GM23338 (cell line): ENCODE results near the gene CPE. TPM values are rescaled to one million over a fixed set of nuclear protein-coding genes. Genes with fewer than 3 reads are reported as not detected.
A peak's percentile ranks its signal among the peaks of the same experiment; 100 is the strongest.

Experiments used
- ATAC-seq: fragments of 200-7000 bp; cut with Tn5 transposase; 3 replicates; pipeline ENCODE4 v1.9.1; 2020
- DNase-seq: peaks from one replicate; pipeline ENCODE4 v3.0.0-alpha.2; 2015; ENCODE audit warnings: low spot score
- H2AFZ ChIP-seq: fragments of 200-600 bp; sonication (generic); 2 replicates; pipeline ENCODE4 v1.8.0; 2016; ENCODE audit warnings: antibody characterized with exemption, mild to moderate bottlenecking, moderate library complexity
- H3F3A ChIP-seq: fragments of 200-600 bp; sonication (generic); replicated peaks from 2 replicates; pipeline ENCODE4 v1.8.0; 2017; ENCODE audit warnings: antibody characterized with exemption, mixed run types, low read depth
- H3K27ac ChIP-seq: fragments of 200-600 bp; sonication (generic); 2 replicates; pipeline ENCODE4 v1.6.1; 2016; ENCODE audit warnings: low read depth
- H3K27me3 ChIP-seq: fragments of 200-600 bp; sonication (generic); 2 replicates; pipeline ENCODE4 v1.8.0; 2016; ENCODE audit warnings: mild to moderate bottlenecking, mixed run types, moderate library complexity; ENCODE audit not compliant: insufficient read depth
- H3K36me3 ChIP-seq: fragments of 200-600 bp; sonication (generic); 2 replicates; pipeline ENCODE4 v1.8.0; 2016; ENCODE audit warnings: mild to moderate bottlenecking; ENCODE audit not compliant: insufficient read depth
- H3K4me1 ChIP-seq: fragments of 200-600 bp; sonication (generic); 2 replicates; pipeline ENCODE4 v1.8.0; 2016; ENCODE audit warnings: mild to moderate bottlenecking, moderate library complexity; ENCODE audit not compliant: insufficient read depth
- H3K4me2 ChIP-seq: fragments of 200-600 bp; sonication (generic); 2 replicates; pipeline ENCODE4 v1.7.1; 2017; ENCODE audit warnings: mixed run types
- H3K4me3 ChIP-seq: fragments of 200-600 bp; sonication (generic); 2 replicates; pipeline ENCODE4 v1.6.1; 2016; ENCODE audit warnings: mixed run types
- H3K79me2 ChIP-seq: fragments of 200-600 bp; sonication (generic); replicated peaks from 2 replicates; pipeline ENCODE4 v1.8.0; 2017; ENCODE audit warnings: mild to moderate bottlenecking; ENCODE audit not compliant: insufficient read depth
- H3K9me2 ChIP-seq: fragments of 200-600 bp; sonication (generic); 2 replicates; pipeline ENCODE4 v1.8.0; 2017; ENCODE audit not compliant: insufficient read depth
- H4K20me1 ChIP-seq: fragments of 200-600 bp; sonication (generic); replicated peaks from 2 replicates; pipeline ENCODE4 v1.8.0; 2017; ENCODE audit warnings: mild to moderate bottlenecking; ENCODE audit not compliant: insufficient read depth
- H3K27ac Mint-ChIP-seq: 2 replicates; pipeline ENCODE4 v1.8.0; 2020; ENCODE audit warnings: inconsistent platforms, mild to moderate bottlenecking, moderate library complexity, mixed read lengths
- H3K27me3 Mint-ChIP-seq: 3 replicates; pipeline ENCODE4 v1.8.0; 2022; ENCODE audit warnings: low read depth, mild to moderate bottlenecking, moderate library complexity, mixed read lengths, inconsistent platforms; ENCODE audit not compliant: insufficient read depth, poor library complexity
- H3K36me3 Mint-ChIP-seq: 3 replicates; pipeline ENCODE4 v1.8.0; 2021; ENCODE audit warnings: low read depth, mild to moderate bottlenecking, inconsistent platforms, moderate library complexity, mixed read lengths
- H3K4me1 Mint-ChIP-seq: 3 replicates; pipeline ENCODE4 v1.8.0; 2020; ENCODE audit warnings: mild to moderate bottlenecking, inconsistent platforms, mixed read lengths
- H3K4me3 Mint-ChIP-seq: 3 replicates; pipeline ENCODE4 v1.8.0; 2021; ENCODE audit warnings: moderate library complexity, mild to moderate bottlenecking, inconsistent platforms, mixed read lengths
- H3K9me3 Mint-ChIP-seq: 3 replicates; pipeline ENCODE4 v1.8.0; 2020; ENCODE audit warnings: moderate library complexity, mild to moderate bottlenecking, inconsistent platforms, mixed read lengths
- CTCF ChIP-seq, 2 experiments: fragments of 200-600 bp in 1 of 2; sonication (generic) in 1 of 2; conservative IDR thresholded peaks; 2 replicates each; pipeline versions ENCODE4 v1.5.1 to v1.6.1; 2016 to 2017; ENCODE audit warnings: antibody characterized with exemption in 2 of 2, low read depth in 2 of 2, mild to moderate bottlenecking in 2 of 2, moderate library complexity in 1 of 2
- EZH2phosphoT487 ChIP-seq: fragments of 200-600 bp; sonication (generic); IDR thresholded peaks from one replicate; pipeline ENCODE4 v1.8.1; 2018; ENCODE audit warnings: antibody characterized with exemption; ENCODE audit not compliant: unreplicated experiment
- NANOG ChIP-seq: IDR thresholded peaks from 2 replicates; pipeline ENCODE4 v1.6.1; 2016; ENCODE audit warnings: antibody characterized with exemption, borderline replicate concordance
- POLR2AphosphoS5 ChIP-seq: IDR thresholded peaks from 2 replicates; pipeline ENCODE4 v1.6.1; 2016; ENCODE audit warnings: antibody characterized with exemption, low read depth
- REST ChIP-seq: IDR thresholded peaks from one replicate; pipeline ENCODE4 v1.6.1; 2018; ENCODE audit warnings: antibody characterized with exemption; ENCODE audit not compliant: unreplicated experiment
- ZNF114 ChIP-seq: fragments of 250-450 bp; sonication (Bioruptor Pico); IDR thresholded peaks from 2 replicates; pipeline ENCODE4 v1.5.0; 2020; ENCODE audit warnings: mild to moderate bottlenecking, moderate library complexity
- polyA plus RNA-seq: library from polyadenylated mRNA; unstranded; fragments of >200 nt; fragmentation: Nextera tagmentation; extraction: Ambion mirVana; gene quantifications from 2 replicates; pipeline ENCODE4 v1.2.1, GENCODE V29; 2016
- total RNA-seq: library from RNA; depleted of rRNA; stranded (reverse); fragments of >200 nt; shearing (Covaris generic); gene quantifications from 2 replicates; pipeline ENCODE4 v1.2.3, GENCODE V29; 2014

CPE gene
- total and polyA plus RNA-seq, 2 experiments from 2014 or later, result 10.3 to 16.5 TPM

GRCh38 chr4:165402375-165402774, 23.6 kb downstream of the CPE start (continued):
- TF ChIP-seq CTCF (conservative IDR thresholded peaks at IDR 0.05; ENCODE audit: low read depth in 2 of 2) (no peak), POLR2AphosphoS5 (no peak)

- no peaks in the 10 kb centered on the region for H4K20me1 ChIP-seq
- Mint-ChIP-seq H3K27me3 (peaks cover under 1% of the 10 kb centered on the region), H3K4me1 (peaks cover 8% of the 10 kb centered on the region; the same call in 2 of the 3 replicates), H3K4me3 (no peak overlapping the region), H3K9me3 (no peaks in the 10 kb centered on the region), H3K27ac (no peak overlapping the region), H3K36me3 (no peaks in the 10 kb centered on the region)
- H3K4me3 ChIP-seq, result no peak overlapping the region
- H3K27ac ChIP-seq, result no peak overlapping the region
- H3K4me1 ChIP-seq, result no peaks in the 10 kb centered on the region; the same call in 1 of the 2 replicates
- H3K4me2 ChIP-seq, result no peak overlapping the region
- TF ChIP-seq NANOG (no peak), EZH2phosphoT487 (no peak), ZNF114 (CRISPR knock-in tag) (no peak), REST (no peak)
- no peaks in the 10 kb centered on the region for H3K27me3 ChIP-seq
- ATAC-seq, result no peak
- no peaks in the 10 kb centered on the region for H3F3A ChIP-seq
- peaks cover 8% of the 10 kb centered on the region; the same call in 1 of the 2 replicates for H3K9me2 ChIP-seq
- no peak overlapping the region for H2AFZ ChIP-seq
- no peak for DNase-seq
- H3K36me3 ChIP-seq, result no peaks in the 10 kb centered on the region
- H3K79me2 ChIP-seq, result no peaks in the 10 kb centered on the region
Measured at GRCh38 chr4:165403048-165403447, 24.2 kb downstream of the CPE start.

- no peaks in the 10 kb centered on the region for H3K36me3 ChIP-seq
- no peaks in the 10 kb centered on the region for H3K36me3 Mint-ChIP-seq
- H3K9me2 ChIP-seq, result peaks cover 8% of the 10 kb centered on the region; the same call in 1 of the 2 replicates
- DNase-seq (peak; percentile 43), ATAC-seq (peak; percentile 50; the same call in 1 of the 3 replicates)
- H3K27me3 Mint-ChIP-seq, result peaks cover 3% of the 10 kb centered on the region
- H3K27ac Mint-ChIP-seq, result no peak overlapping the region
- no peak overlapping the region for H3K4me3 ChIP-seq
- H3K27ac ChIP-seq, result no peak overlapping the region
- H4K20me1 ChIP-seq, result no peaks in the 10 kb centered on the region
- H2AFZ ChIP-seq, result no peak overlapping the region
- H3F3A ChIP-seq, result no peaks in the 10 kb centered on the region
- no peaks in the 10 kb centered on the region for H3K9me3 Mint-ChIP-seq
- no peak overlapping the region for H3K4me3 Mint-ChIP-seq
- no peaks in the 10 kb centered on the region for H3K27me3 ChIP-seq
- no peak overlapping the region for H3K4me2 ChIP-seq
- no peaks in the 10 kb centered on the region for H3K79me2 ChIP-seq
- peaks cover 8% of the 10 kb centered on the region; the same call in 2 of the 3 replicates for H3K4me1 Mint-ChIP-seq
- H3K4me1 ChIP-seq, result no peaks in the 10 kb centered on the region; the same call in 1 of the 2 replicates
- no peak for TF ChIP-seq POLR2AphosphoS5
- TF ChIP-seq CTCF (conservative IDR thresholded peaks at IDR 0.05; ENCODE audit: low read depth in 2 of 2), result peak in 1 of 2 experiments; percentile 34; a peak in 2 of 4 replicates
Measured at GRCh38 chr4:165403637-165404036, 24.8 kb downstream of the CPE start.
